NCI-H82 treated with DMSO at 0.1 percent for 48 hours (cell line): ENCODE data around the gene TREML1.

Experiments
- DNase-seq: peaks from one replicate; lab custom pipeline; 2025; ENCODE audit not compliant: unreplicated experiment; lab: John Stamatoyannopoulos, UW

Gene TREML1

DNA sequence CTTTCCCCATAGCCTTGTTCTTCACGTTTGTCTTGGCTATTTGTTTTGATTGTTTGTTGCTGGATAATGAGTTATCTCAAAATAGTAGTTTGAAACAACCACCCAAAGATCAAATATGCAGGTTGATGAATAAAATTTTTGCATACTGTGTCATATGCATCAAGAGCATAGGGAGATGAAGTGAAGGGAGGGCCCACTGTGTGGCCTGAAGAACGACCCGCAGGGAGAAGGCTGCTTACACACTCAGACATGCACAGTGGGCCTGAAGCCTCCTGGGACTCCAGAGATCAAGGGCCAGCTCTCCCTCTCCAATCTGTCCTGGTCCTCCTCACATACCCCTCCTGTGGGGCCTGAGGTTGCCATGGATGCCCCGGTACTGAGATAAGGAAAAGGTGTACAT is 25.0 kb upstream of the TREML1 start:
- DNase-seq: no peak

DNA sequence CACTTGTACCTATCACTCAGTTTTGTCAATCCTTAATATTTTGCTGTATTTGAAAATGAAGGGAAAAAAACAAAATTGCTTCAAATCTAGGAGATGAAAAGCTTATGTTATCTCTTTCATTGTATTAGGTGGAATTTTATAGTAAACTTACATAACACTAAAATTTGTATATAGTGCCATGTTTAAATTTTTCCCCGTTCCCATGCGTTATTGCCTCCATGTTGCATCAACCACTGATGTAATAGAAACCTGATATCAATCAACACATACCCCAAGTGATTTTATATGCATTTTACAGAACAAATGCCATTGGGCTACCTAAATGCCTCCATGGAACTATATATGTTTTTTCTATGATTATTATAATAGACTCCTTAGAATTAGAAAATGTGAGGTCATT is 23.5 kb upstream of the TREML1 start:
- DNase-seq: no peak

DNA sequence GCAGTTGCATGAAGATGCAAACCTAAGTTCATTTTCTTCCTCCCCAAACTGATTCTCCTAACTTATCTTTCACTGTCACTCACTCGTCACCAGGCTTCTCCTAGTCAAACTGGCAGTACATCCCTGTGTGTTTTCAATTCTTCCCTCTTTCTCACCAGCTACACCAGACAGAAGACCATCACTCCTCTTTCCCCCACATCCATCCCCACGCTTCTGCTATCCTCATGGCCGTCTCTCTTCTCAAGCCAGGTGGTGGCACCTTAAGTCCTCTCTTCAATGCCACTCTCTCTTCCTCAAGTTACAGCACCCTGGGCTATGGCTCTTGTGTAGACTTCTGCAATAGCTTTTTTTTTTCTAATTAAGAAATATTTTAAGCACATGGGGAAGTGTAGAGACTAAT is 23.1 kb upstream of the TREML1 start:
- DNase-seq: no peak

DNA sequence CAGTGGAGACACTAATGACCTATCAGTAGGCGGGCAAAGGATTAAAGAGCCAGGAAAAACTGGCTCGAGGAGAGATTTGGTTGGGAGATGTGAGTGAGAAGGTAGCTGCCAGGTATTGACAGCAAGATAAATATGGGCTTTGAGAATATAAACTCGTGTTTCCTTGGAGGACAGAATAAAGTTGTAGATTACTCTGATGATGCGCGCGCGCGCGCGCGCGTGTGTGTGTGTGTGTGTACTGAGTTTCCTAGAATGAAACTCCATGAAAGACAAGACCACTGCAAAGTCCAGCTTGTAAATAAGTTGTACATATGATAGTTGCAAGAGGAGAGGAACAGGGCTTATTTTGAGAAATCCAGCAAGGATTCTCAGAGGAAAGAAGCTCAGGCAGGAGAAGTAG is 22.0 kb upstream of the TREML1 start:
- DNase-seq: no peak

DNA sequence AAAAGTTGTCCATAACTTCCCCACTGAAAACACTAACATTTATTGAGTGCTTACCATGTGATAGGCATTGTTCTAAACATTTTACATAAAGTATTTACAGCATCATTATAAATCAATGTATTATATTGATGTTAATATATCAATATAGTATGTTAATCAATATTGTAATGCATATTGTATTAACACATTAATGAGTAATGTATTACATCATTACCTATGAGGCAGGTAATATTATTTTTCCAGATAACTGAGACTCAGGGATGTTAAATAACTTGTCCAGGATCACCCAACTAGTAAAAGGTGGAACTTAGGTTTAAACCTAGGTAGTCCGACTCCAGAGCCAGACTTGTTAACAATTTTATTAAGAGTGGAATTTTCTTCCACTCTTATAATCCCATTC is 20.9 kb upstream of the TREML1 start:
- DNase-seq: no peak

DNA sequence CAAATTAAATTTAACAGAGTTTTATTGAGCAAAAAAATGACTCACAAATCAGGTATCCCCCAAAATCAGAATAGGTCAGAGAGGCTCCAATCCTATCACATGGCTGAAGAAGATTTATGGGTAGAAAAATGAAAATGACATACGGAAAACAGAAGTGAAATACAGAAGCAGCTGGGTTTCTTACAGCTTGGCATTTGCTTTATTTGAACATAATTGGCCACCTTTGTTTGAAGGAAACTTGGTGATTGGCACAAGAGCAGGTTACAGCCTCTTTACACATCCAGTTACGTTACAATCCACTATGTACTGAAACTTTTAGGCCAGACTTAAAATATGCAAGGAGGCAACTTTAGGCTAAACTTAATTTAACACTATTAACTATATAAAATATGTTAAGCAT is 20.5 kb upstream of the TREML1 start:
- DNase-seq: no peak

DNA sequence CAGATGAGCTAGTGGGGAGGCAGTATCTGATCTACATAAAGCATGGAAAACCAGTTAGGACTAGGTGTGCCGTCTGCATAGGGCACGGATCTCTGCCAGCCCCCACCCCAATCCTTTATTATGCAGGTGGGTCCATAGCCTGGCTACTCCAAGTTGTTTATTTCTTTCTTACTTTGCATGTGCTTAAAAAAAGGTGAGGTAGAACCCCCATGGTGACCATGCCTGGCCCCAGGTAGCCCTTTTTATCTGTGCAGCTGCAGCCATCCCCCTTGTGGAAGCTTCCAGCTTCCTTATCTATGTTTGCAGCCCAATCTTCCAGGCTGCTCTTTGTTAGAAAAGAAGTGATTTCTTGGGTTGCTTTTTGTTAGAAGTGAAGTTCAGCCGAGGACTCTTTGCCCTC is 17.8 kb upstream of the TREML1 start:
- DNase-seq: no peak

DNA sequence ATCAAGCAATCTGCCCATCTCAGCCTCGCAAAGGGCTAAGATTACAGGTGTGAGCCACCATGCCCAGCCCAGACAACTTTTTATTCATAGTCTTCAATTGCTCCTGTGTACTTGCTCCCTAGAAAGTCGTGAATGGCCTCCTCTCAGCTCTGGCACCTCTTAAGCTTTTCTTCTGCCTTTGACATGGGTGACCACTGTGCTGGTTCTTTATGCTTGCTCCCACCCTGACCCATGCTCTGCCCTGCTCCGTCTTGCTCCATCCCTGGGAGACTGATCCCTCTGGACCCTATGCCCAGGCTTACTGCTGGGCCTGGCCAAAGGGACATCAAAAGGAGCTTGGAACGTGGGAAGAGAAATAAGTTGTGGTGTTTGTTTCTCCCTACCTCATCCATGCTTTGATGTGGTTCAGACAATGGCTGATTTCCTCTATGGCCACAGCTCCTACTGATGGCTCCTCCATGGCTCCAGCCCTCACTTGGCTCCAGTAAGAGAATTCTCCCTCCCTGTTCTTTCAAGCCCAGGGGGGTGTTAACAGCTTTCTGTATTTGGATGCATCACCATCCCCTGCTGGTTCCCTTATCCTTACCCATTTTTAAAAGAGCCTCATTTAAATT is 16.5 kb upstream of the TREML1 start:
- no peak for DNase-seq

DNA sequence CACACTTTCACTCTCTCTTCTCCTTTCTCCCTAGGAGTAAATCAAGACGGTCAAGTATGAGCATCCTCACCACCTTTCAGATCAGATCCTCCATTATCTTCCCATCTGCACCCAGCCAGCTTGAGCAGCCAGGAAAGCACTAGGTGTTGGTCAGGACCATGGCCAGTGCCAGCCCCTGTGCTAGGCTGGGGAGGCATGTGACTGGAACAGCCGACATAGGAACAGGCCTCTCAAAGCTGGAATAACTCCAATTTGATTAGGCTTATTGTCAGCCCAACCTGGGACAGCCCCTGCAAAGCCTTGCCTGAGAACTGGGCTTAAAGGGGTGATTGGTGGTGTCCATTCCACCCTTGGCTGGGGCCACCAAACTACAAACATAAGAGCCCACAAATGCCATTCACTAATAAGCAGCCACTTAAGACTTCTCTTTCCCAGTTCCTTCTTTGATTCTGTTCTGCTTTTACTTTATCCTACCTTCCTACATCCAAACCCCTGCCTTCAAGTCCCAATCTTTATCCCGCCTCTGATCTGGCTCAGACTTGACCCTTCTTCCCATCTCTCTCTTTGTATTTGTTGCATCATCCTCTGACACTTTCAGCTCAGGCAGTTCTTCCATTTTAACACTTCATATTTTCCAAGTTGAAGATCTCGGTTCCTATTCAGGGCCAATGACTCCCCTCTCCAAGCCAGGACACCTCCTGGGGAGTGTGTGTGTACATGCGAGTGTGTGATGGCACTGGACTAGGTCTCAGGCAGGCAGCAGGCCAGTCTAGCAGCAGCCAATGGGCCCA is 13.2 kb upstream of the TREML1 start:
- no peak for DNase-seq

DNA sequence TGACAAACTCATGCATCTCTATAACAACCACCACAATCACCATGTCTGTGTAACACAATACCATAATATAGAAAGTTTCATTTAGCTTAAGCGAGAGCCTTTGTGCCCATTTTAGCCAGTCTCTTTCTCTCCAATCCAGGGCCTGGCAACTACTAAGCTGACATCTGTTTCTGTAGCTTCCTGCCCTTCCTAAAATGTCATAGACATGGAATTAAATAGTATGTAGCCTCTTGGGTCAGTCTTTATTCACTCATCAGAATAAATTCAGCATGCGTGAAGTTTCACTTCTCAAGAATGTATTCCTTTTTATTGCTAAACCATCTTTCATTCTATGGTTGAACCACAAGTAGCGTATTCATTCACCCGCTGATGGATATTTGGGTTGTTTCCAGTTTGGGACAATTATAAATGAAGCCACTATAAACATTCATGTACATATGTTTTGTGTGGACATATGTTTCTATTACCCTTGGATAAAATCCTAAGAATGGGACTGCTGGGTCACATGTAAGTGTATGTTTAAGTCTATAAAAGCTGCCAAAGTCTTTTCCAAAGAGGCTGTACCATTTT is 10.5 kb upstream of the TREML1 start:
- no peak for DNase-seq

DNA sequence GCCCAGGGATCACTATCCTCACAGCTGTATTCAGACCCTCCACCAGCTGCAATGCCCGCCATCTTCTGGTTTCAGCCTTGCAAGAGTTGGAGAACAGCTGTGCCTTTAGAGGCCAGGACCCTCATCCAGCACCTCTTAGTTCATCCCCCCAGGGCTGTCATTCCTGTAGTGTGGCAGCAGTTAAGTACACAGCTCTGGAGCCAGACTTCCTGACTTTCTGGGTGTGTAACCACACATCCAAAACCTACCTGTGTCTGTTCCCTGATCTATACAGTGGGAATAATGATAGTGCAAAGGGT is 9.2 kb upstream of the TREML1 start:
- DNase-seq: no peak

DNA sequence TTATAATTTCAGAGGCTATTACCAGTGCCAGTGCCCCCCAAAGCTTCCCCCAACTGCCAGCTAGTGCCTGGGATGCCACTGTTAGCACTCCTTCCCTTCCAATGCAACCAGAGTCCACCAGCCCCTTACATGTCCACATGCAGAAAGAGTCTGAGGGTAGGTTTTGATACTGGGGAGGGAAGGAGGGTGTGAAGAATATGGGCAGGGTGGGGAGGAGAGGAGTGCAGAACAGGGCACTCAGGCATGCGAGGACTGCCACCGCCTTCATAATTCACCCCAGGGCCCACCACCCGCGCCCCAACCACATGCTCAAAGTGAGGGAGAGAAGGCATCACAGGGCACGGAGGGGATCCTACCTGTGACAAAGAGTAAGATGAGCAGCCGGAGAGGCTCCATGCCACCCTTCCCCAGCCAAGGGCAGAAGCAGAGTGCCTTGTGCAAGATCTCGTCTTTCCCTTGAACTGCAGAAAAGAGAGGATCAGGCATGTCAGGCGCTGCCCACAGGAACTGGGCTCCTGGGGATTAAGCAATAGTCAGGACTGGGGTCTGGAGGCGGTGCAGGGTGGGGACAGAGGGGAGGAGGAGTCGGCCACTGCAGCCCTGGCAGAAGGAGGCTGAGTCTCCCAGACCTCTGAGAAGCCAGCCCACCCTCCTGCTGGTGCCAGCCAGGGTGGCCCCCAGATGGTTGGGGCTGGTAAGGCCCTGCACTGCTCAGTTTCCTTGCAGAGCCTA is 8.7 kb upstream of the TREML1 start, which contains the start of gene TREM2:
TSS of gene TREM2 (minus strand) at position 430 of the 732 bp plus-strand sequence. CDS start at position 396, 34 bp downstream.
- no peak for DNase-seq

DNA sequence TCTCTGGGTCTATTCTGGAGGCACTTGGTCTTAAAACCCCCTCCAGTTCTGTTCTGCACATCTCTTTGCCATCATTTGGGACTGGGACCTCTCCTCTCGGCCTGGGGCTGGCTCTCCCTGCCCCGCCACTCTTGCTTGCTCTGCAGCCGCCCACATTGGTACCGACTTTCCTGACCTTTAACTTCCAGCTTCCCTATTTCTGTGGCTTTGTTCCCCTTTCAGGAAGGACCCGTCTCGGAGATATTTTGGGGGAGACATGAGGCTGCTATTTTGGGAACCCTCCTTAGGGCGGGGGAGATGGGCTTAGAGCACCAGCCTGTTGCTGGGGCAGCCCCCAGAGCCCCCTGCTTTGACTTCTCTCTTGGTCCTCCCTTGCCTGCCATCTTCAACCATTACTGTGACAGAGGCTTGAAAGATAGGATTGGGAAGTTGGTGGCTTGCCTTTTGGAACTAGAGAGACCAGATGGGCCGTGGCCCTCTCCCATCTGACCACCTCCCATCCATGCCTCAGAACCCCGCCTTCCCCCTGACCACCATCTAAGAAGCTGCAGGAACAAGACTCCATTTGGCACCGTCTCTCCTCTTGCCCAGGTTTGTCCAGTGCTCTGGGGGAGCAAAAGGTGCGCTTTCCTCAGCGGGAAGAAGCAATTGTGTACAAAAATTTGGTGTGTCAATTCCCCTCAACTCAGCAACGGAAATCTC is 7.9 kb upstream of the TREML1 start:
- DNase-seq: no peak

DNA sequence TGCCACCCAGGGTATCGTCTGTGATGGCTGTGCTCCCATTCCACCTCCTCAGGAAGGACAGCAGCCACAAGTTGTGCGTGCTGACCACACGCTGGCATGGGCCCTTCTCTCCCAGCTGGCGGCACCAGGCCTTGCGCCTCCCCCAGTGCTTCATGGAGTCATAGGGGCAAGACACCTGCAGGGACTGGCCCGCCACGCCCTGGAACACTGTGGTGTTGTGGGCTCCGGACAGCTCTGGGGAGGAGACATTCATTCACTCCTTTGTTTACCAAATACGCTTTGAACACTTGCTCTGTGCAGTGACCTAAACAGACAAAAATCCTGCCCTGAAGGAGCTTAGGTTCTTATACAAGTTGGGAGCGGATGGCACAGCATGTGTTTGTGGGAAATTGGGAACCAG is 7.2 kb upstream of the TREML1 start:
- no peak for DNase-seq

DNA sequence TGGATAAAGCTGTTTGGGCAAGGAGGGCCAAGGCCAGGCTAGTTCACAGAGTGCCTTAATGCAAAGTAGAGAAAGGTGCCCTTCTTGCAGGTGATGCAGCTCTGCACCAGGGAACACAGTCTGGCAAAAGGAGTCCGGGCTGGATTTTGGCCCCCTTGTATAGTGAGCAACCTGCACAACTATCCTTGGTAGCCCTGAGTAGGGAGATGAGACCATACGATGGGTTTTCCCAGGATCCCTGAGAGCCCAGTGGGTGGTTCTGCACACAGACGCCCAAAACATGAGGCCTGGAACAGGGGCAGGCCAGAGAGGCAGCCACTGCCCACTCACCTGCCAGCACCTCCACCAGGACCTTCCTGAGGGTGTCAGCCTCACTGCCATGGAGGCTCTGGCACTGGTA is 6.8 kb upstream of the TREML1 start:
- no peak for DNase-seq

DNA sequence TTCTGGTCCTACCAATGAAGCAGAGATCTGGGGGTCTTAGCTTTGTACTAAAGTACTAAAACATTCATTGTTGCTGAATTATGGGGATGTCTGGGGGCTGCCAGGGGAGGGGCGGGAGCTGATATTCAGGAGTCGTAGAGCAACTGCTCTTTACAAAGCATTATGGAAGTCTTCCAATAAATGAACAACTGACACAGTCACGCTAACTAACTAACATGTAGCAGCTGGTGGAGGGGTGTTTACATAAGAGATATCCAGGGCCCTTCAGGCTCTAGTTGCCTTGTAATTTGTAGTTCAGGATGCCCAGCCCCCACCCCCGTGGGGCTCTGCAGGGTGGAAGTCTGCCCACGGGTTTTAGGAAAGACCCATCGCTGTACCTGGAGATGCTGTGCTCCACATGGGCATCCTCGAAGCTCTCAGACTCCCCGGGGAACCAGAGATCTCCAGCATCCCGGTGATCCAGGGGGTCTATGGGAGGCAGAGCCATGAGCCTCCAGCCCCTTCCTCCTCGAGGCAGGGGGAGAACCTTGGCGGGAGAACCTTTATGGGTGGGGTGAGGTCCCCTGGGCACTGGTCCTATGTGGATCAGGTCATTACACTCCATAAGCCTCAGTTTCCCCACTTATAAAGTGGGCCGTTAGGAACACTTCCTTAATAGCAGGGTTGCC is 5.4 kb upstream of the TREML1 start:
- no peak for DNase-seq

DNA sequence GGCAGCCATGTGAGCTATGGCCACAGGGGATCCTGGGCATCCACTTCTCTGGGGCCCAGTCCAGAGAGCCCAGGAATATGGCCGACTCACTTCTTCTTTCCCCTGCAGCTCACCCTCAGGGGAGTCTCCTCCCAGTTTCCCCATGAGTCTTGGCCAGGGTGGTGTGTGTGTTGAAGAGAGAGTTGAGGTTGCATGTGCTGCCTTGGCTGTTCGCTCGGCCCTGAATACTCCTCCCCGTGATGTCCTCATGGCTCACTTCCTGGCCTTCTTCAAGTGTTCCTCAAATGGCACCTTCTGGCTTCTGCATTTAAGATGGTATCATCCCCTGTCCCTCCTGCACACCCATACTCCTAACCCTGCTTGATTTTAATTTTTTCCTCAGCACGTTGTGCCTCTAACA is 3.2 kb upstream of the TREML1 start:
- no peak for DNase-seq

DNA sequence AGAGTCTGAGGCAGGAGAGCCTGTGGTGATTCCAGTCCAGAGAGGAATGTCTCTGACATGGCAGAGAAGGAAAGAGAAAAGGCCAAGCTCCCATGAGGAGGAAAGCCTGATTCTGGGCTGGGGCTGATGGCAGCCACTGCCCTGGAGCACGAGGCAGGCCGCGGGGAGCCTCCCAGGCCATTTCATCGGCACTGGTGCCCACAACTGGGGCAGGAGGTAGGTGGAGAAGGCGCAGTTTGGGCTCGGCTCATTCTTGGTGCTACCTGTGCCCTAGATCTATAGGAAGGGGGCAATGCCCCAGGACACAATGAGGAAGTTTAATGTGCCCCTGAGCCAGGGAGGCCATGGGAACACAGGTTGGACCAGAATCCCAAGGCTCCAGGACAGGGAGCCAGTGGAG is 2.6 kb upstream of the TREML1 start:
- no peak for DNase-seq

DNA sequence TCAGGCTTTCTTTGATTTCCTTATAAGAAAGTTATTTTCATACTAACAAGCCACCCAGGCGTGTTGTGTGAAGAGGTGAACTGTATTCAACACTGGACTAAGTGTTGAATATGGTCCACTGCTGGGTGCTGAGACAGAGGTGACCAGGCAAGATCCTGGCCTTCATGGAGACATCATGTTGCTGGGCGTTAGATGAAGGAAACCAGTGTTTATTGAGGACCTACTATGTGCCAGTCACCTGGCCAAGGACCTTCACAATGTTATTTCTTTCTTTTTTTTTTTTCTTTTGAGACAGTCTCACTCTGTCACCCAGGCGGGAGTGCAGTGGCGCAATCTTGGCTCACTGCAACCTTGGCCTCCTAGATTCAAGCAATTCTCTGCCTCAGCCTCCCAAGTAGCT is 1.9 kb upstream of the TREML1 start:
- no peak for DNase-seq

DNA sequence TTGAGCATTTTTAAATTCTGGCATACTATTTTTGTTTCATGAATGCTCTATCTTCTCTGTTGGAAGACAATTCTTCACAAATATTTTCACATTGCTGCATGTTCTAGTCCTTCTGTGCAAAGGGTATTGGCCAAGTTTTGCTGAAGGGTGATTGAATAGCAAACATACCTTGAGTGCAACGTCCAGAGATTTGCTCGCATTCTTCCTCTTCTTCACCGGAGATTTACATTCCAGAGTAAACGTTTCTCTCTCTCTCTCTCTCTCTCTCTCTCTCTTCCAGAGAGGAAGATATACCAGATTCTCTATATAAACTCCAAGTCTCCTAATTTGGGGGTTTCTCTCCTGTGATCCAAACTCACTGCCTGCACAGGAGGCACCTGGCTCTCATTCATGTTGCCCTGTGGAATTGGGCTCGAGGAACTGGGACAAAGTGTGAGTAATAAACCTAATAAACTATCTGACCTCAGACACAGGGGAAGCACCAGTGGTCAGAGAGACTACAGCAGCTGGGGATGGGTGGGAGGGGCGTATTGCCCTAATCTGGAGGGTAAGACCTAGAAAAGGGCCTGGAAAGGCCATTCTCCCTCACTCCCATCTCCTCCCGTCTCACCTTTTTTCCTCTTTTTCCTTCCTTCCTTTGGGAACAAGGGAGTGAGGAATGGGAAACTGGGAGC is 1.1 kb upstream of the TREML1 start:
- no peak for DNase-seq
